GM23338 (cell line): ENCODE results near the gene SRP68. TPM values are rescaled to one million over a fixed set of nuclear protein-coding genes. Genes with fewer than 3 reads are reported as not detected.

Experiments
- ATAC-seq: fragments of 200-7000 bp; cut with Tn5 transposase; 3 replicates; pipeline ENCODE4 v1.9.1; 2020
- DNase-seq: peaks from one replicate; pipeline ENCODE4 v3.0.0-alpha.2; 2015; ENCODE audit warnings: low spot score
- H2AFZ ChIP-seq: fragments of 200-600 bp; sonication (generic); 2 replicates; pipeline ENCODE4 v1.8.0; 2016; ENCODE audit warnings: antibody characterized with exemption, mild to moderate bottlenecking, moderate library complexity
- H3F3A ChIP-seq: fragments of 200-600 bp; sonication (generic); replicated peaks from 2 replicates; pipeline ENCODE4 v1.8.0; 2017; ENCODE audit warnings: antibody characterized with exemption, mixed run types, low read depth
- H3K27ac ChIP-seq: fragments of 200-600 bp; sonication (generic); 2 replicates; pipeline ENCODE4 v1.6.1; 2016; ENCODE audit warnings: low read depth
- H3K27me3 ChIP-seq: fragments of 200-600 bp; sonication (generic); 2 replicates; pipeline ENCODE4 v1.8.0; 2016; ENCODE audit warnings: mild to moderate bottlenecking, mixed run types, moderate library complexity; ENCODE audit not compliant: insufficient read depth
- H3K36me3 ChIP-seq: fragments of 200-600 bp; sonication (generic); 2 replicates; pipeline ENCODE4 v1.8.0; 2016; ENCODE audit warnings: mild to moderate bottlenecking; ENCODE audit not compliant: insufficient read depth
- H3K4me1 ChIP-seq: fragments of 200-600 bp; sonication (generic); 2 replicates; pipeline ENCODE4 v1.8.0; 2016; ENCODE audit warnings: mild to moderate bottlenecking, moderate library complexity; ENCODE audit not compliant: insufficient read depth
- H3K4me2 ChIP-seq: fragments of 200-600 bp; sonication (generic); 2 replicates; pipeline ENCODE4 v1.7.1; 2017; ENCODE audit warnings: mixed run types
- H3K4me3 ChIP-seq: fragments of 200-600 bp; sonication (generic); 2 replicates; pipeline ENCODE4 v1.6.1; 2016; ENCODE audit warnings: mixed run types
- H3K79me2 ChIP-seq: fragments of 200-600 bp; sonication (generic); replicated peaks from 2 replicates; pipeline ENCODE4 v1.8.0; 2017; ENCODE audit warnings: mild to moderate bottlenecking; ENCODE audit not compliant: insufficient read depth
- H3K9me2 ChIP-seq: fragments of 200-600 bp; sonication (generic); 2 replicates; pipeline ENCODE4 v1.8.0; 2017; ENCODE audit not compliant: insufficient read depth
- H4K20me1 ChIP-seq: fragments of 200-600 bp; sonication (generic); replicated peaks from 2 replicates; pipeline ENCODE4 v1.8.0; 2017; ENCODE audit warnings: mild to moderate bottlenecking; ENCODE audit not compliant: insufficient read depth
- H3K27ac Mint-ChIP-seq: 2 replicates; pipeline ENCODE4 v1.8.0; 2020; ENCODE audit warnings: inconsistent platforms, mild to moderate bottlenecking, moderate library complexity, mixed read lengths
- H3K27me3 Mint-ChIP-seq: 3 replicates; pipeline ENCODE4 v1.8.0; 2022; ENCODE audit warnings: low read depth, mild to moderate bottlenecking, moderate library complexity, mixed read lengths, inconsistent platforms; ENCODE audit not compliant: insufficient read depth, poor library complexity
- H3K36me3 Mint-ChIP-seq: 3 replicates; pipeline ENCODE4 v1.8.0; 2021; ENCODE audit warnings: low read depth, mild to moderate bottlenecking, inconsistent platforms, moderate library complexity, mixed read lengths
- H3K4me1 Mint-ChIP-seq: 3 replicates; pipeline ENCODE4 v1.8.0; 2020; ENCODE audit warnings: mild to moderate bottlenecking, inconsistent platforms, mixed read lengths
- H3K4me3 Mint-ChIP-seq: 3 replicates; pipeline ENCODE4 v1.8.0; 2021; ENCODE audit warnings: moderate library complexity, mild to moderate bottlenecking, inconsistent platforms, mixed read lengths
- H3K9me3 Mint-ChIP-seq: 3 replicates; pipeline ENCODE4 v1.8.0; 2020; ENCODE audit warnings: moderate library complexity, mild to moderate bottlenecking, inconsistent platforms, mixed read lengths
- NANOG ChIP-seq: IDR thresholded peaks from 2 replicates; pipeline ENCODE4 v1.6.1; 2016; ENCODE audit warnings: antibody characterized with exemption, borderline replicate concordance
- ZNF114 ChIP-seq: fragments of 250-450 bp; sonication (Bioruptor Pico); IDR thresholded peaks from 2 replicates; pipeline ENCODE4 v1.5.0; 2020; ENCODE audit warnings: mild to moderate bottlenecking, moderate library complexity
- polyA plus RNA-seq: library from polyadenylated mRNA; unstranded; fragments of >200 nt; fragmentation: Nextera tagmentation; extraction: Ambion mirVana; gene quantifications from 2 replicates; pipeline ENCODE4 v1.2.1, GENCODE V29; 2016
- total RNA-seq: library from RNA; depleted of rRNA; stranded (reverse); fragments of >200 nt; shearing (Covaris generic); gene quantifications from 2 replicates; pipeline ENCODE4 v1.2.3, GENCODE V29; 2014
- TF ChIP-seq, protein P1 (sequence below): fragments of 250-450 bp; sonication (Bioruptor Pico); IDR thresholded peaks from 2 replicates; pipeline ENCODE4 v1.5.0; 2020; ENCODE audit warnings: mild to moderate bottlenecking, moderate library complexity
- TF ChIP-seq, protein P2 (sequence below): IDR thresholded peaks from one replicate; pipeline ENCODE4 v1.6.1; 2018; ENCODE audit warnings: antibody characterized with exemption; ENCODE audit not compliant: unreplicated experiment
- TF ChIP-seq, protein P3 (sequence below), 2 experiments: fragments of 200-600 bp in 1 of 2; sonication (generic) in 1 of 2; conservative IDR thresholded peaks; 2 replicates each; pipeline versions ENCODE4 v1.5.1 to v1.6.1; 2016 to 2017; ENCODE audit warnings: antibody characterized with exemption in 2 of 2, low read depth in 2 of 2, mild to moderate bottlenecking in 2 of 2, moderate library complexity in 1 of 2

SRP68 gene
- total and polyA plus RNA-seq, 2 experiments from 2014 or later = 30.7 to 62.8 TPM

DNA sequence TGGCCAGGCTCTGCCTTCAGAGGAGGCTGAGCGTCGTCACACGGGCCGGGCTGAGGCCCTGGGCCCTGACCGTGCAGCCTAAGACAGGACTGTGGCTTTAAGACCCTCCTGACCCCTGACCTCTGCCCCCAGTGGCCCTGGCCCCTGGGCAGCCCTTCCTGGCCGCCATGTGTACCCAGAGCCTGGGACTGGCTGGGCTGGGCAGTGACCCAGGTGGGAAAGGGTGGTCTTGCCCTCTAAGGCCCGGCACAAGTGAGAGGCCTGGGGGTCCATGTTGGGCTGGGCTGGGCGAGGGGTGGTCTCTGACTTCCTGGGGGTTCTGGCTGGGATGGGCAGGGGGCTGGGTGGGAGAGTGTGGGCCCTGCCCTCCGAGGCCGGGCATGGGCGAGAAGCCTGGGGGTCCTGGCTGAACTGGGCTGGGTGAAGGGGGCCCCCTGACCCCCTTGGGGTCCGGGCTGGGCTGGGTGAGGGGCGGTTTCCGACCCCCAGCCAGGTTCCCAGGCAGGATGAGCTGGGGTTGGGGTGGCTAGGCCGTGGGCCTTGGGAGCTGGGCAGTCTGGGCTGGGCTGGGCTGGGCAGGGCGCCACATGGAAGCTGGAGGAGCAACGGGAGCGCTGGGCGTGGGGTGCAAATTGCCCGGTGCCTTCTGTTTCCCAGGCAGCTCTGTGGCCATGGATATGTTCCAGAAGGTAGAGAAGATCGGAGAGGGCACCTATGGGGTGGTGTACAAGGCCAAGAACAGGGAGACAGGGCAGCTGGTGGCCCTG, 71.4 kb downstream of the SRP68 start, which contains the start of gene CDK3:
Gene CDK3 (plus strand): TSS at position 101 of the 767 bp plus-strand sequence. CDS start 571 bp downstream, at position 672.
- ATAC-seq (no peak; the same call in 2 of the 3 replicates), DNase-seq (no peak)
- Histone ChIP-seq H3K4me2 (no peak within 1 kb of the TSS), H3K4me3 (no peak within 1 kb of the TSS), H2AFZ (peak within 1 kb of the TSS; percentile 97), H3K79me2 (no peaks in the 10 kb centered on the region), H3K9me2 (no peaks in the 10 kb centered on the region), H3K4me1 (no peaks in the 10 kb centered on the region), H3K27ac (no peak within 1 kb of the TSS), H3K27me3 (no peaks in the 10 kb centered on the region), H3K36me3 (no peaks in the 10 kb centered on the region), H3F3A (0 out of 2 replicates have a peak, but pooled peaks cover 8% of the 10 kb centered on the region), H4K20me1 (no peaks in the 10 kb centered on the region)
- no peaks in the 10 kb centered on the region; the same call in 2 of the 3 replicates for H3K9me3 Mint-ChIP-seq
- H3K4me3 Mint-ChIP-seq = no peak within 1 kb of the TSS
- H3K36me3 Mint-ChIP-seq = peaks cover 5% of the 10 kb centered on the region
- peaks cover 13% of the 10 kb centered on the region for H3K27me3 Mint-ChIP-seq
- TF ChIP-seq NANOG (no peak), ZNF114 (CRISPR knock-in tag) (no peak)
- TF ChIP-seq, protein P1, sequence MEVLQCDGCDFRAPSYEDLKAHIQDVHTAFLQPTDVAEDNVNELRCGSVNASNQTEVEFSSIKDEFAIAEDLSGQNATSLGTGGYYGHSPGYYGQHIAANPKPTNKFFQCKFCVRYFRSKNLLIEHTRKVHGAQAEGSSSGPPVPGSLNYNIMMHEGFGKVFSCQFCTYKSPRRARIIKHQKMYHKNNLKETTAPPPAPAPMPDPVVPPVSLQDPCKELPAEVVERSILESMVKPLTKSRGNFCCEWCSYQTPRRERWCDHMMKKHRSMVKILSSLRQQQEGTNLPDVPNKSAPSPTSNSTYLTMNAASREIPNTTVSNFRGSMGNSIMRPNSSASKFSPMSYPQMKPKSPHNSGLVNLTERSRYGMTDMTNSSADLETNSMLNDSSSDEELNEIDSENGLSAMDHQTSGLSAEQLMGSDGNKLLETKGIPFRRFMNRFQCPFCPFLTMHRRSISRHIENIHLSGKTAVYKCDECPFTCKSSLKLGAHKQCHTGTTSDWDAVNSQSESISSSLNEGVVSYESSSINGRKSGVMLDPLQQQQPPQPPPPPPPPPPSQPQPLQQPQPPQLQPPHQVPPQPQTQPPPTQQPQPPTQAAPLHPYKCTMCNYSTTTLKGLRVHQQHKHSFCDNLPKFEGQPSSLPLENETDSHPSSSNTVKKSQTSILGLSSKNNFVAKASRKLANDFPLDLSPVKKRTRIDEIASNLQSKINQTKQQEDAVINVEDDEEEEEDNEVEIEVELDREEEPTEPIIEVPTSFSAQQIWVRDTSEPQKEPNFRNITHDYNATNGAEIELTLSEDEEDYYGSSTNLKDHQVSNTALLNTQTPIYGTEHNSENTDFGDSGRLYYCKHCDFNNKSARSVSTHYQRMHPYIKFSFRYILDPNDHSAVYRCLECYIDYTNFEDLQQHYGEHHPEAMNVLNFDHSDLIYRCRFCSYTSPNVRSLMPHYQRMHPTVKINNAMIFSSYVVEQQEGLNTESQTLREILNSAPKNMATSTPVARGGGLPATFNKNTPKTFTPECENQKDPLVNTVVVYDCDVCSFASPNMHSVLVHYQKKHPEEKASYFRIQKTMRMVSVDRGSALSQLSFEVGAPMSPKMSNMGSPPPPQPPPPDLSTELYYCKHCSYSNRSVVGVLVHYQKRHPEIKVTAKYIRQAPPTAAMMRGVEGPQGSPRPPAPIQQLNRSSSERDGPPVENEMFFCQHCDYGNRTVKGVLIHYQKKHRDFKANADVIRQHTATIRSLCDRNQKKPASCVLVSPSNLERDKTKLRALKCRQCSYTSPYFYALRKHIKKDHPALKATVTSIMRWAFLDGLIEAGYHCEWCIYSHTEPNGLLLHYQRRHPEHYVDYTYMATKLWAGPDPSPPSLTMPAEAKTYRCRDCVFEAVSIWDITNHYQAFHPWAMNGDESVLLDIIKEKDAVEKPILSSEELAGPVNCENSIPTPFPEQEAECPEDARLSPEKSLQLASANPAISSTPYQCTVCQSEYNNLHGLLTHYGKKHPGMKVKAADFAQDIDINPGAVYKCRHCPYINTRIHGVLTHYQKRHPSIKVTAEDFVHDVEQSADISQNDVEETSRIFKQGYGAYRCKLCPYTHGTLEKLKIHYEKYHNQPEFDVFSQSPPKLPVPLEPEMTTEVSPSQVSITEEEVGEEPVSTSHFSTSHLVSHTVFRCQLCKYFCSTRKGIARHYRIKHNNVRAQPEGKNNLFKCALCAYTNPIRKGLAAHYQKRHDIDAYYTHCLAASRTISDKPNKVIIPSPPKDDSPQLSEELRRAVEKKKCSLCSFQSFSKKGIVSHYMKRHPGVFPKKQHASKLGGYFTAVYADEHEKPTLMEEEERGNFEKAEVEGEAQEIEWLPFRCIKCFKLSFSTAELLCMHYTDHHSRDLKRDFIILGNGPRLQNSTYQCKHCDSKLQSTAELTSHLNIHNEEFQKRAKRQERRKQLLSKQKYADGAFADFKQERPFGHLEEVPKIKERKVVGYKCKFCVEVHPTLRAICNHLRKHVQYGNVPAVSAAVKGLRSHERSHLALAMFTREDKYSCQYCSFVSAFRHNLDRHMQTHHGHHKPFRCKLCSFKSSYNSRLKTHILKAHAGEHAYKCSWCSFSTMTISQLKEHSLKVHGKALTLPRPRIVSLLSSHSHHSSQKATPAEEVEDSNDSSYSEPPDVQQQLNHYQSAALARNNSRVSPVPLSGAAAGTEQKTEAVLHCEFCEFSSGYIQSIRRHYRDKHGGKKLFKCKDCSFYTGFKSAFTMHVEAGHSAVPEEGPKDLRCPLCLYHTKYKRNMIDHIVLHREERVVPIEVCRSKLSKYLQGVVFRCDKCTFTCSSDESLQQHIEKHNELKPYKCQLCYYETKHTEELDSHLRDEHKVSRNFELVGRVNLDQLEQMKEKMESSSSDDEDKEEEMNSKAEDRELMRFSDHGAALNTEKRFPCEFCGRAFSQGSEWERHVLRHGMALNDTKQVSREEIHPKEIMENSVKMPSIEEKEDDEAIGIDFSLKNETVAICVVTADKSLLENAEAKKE (CRISPR knock-in tag) = no peak
- TF ChIP-seq, protein P2, sequence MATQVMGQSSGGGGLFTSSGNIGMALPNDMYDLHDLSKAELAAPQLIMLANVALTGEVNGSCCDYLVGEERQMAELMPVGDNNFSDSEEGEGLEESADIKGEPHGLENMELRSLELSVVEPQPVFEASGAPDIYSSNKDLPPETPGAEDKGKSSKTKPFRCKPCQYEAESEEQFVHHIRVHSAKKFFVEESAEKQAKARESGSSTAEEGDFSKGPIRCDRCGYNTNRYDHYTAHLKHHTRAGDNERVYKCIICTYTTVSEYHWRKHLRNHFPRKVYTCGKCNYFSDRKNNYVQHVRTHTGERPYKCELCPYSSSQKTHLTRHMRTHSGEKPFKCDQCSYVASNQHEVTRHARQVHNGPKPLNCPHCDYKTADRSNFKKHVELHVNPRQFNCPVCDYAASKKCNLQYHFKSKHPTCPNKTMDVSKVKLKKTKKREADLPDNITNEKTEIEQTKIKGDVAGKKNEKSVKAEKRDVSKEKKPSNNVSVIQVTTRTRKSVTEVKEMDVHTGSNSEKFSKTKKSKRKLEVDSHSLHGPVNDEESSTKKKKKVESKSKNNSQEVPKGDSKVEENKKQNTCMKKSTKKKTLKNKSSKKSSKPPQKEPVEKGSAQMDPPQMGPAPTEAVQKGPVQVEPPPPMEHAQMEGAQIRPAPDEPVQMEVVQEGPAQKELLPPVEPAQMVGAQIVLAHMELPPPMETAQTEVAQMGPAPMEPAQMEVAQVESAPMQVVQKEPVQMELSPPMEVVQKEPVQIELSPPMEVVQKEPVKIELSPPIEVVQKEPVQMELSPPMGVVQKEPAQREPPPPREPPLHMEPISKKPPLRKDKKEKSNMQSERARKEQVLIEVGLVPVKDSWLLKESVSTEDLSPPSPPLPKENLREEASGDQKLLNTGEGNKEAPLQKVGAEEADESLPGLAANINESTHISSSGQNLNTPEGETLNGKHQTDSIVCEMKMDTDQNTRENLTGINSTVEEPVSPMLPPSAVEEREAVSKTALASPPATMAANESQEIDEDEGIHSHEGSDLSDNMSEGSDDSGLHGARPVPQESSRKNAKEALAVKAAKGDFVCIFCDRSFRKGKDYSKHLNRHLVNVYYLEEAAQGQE = no peak
- TF ChIP-seq, protein P3, sequence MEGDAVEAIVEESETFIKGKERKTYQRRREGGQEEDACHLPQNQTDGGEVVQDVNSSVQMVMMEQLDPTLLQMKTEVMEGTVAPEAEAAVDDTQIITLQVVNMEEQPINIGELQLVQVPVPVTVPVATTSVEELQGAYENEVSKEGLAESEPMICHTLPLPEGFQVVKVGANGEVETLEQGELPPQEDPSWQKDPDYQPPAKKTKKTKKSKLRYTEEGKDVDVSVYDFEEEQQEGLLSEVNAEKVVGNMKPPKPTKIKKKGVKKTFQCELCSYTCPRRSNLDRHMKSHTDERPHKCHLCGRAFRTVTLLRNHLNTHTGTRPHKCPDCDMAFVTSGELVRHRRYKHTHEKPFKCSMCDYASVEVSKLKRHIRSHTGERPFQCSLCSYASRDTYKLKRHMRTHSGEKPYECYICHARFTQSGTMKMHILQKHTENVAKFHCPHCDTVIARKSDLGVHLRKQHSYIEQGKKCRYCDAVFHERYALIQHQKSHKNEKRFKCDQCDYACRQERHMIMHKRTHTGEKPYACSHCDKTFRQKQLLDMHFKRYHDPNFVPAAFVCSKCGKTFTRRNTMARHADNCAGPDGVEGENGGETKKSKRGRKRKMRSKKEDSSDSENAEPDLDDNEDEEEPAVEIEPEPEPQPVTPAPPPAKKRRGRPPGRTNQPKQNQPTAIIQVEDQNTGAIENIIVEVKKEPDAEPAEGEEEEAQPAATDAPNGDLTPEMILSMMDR (conservative IDR thresholded peaks at IDR 0.05; ENCODE audit: low read depth in 2 of 2) = 0 out of 4 replicates have a peak, but pooled peaks of 1 of the 2 experiments have one; percentile 1
- H3K4me1 Mint-ChIP-seq = peaks cover 12% of the 10 kb centered on the region; the same call in 2 of the 3 replicates
- peak within 1 kb of the TSS; percentile 51; the same call in 1 of the 2 replicates for H3K27ac Mint-ChIP-seq
